ENCODE measurements around the gene HOXD3. TPM values are rescaled to one million over a fixed set of nuclear protein-coding genes. Genes with fewer than 3 reads are reported as not detected.
A peak's percentile ranks its signal among the peaks of the same experiment; 100 is the strongest.

The HOXD3 gene
- total RNA-seq, 1 donor from 2014 or later = not detected

GRCh38 chr2:176212276-176212675 is 55.2 kb downstream of the HOXD3 start:
- H3K27me3 Mint-ChIP-seq (ENCODE audit: low read depth) = peaks cover 7% of the 10 kb centered on the region

GRCh38 chr2:176213406-176213805 is 56.3 kb downstream of the HOXD3 start:
- no peak for TF ChIP-seq CTCF (IDR thresholded peaks at IDR 0.05)
- H3K27me3 Mint-ChIP-seq (ENCODE audit: low read depth) = peaks cover 7% of the 10 kb centered on the region
- no peak for DNase-seq (ENCODE audit: low spot score)

More at GRCh38 chr2:176212276-176212675, 55.2 kb downstream of the HOXD3 start:
- Mint-ChIP-seq H3K9me3 (ENCODE audit: low read depth) (no peaks in the 10 kb centered on the region), H3K27ac (ENCODE audit: unreplicated experiment) (no peak overlapping the region), H3K4me3 (ENCODE audit: unreplicated experiment) (no peak overlapping the region), H3K4me1 (ENCODE audit: low read depth) (no peaks in the 10 kb centered on the region), H3K36me3 (ENCODE audit: low read depth) (no peaks in the 10 kb centered on the region)
- no peak for DNase-seq (ENCODE audit: low spot score)
- TF ChIP-seq CTCF (IDR thresholded peaks at IDR 0.05) = no peak

More at GRCh38 chr2:176213406-176213805, 56.3 kb downstream of the HOXD3 start:
- Mint-ChIP-seq H3K4me1 (ENCODE audit: low read depth) (no peaks in the 10 kb centered on the region), H3K36me3 (ENCODE audit: low read depth) (no peaks in the 10 kb centered on the region), H3K4me3 (ENCODE audit: unreplicated experiment) (no peak overlapping the region), H3K9me3 (ENCODE audit: low read depth) (no peaks in the 10 kb centered on the region), H3K27ac (ENCODE audit: unreplicated experiment) (no peak overlapping the region)

Small RNA genes lying within 50 kb of the gene (microRNA-seq; reads per million reads assigned to microRNA genes)
- gene MIR10B (ENCODE audit: borderline number of aligned reads) = 6.6 reads per million, percentile 9 among the genes with 10 or more reads in this experiment

Other genes with a start within 250 kb of the HOXD3 start
- gene LNPK, start 155.0 kb upstream of the HOXD3 start, total RNA-seq = 51.0 to 59.5 TPM (median 53.3 TPM) in 3 replicates
- gene EVX2, start 73.3 kb upstream of the HOXD3 start, total RNA-seq = not detected in 3 replicates
- gene HOXD13, start 64.6 kb upstream of the HOXD3 start, total RNA-seq = not detected in 3 replicates
- not detected in 3 replicates for gene HOXD12, start 57.5 kb upstream of the HOXD3 start, total RNA-seq
- not detected in 3 replicates for gene HOXD11, start 50.0 kb upstream of the HOXD3 start, total RNA-seq
- gene HOXD10, start 40.5 kb upstream of the HOXD3 start, total RNA-seq = not detected in 3 replicates
- not detected in 3 replicates for gene HOXD9, start 34.6 kb upstream of the HOXD3 start, total RNA-seq
- gene HOXD8, start 27.6 kb upstream of the HOXD3 start, total RNA-seq = not detected in 3 replicates
- gene HOXD4, start 5.8 kb upstream of the HOXD3 start, total RNA-seq = not detected in 3 replicates
- not detected in 3 replicates for gene HOXD1, start 31.4 kb downstream of the HOXD3 start, total RNA-seq
- gene MTX2, start 112.1 kb downstream of the HOXD3 start, total RNA-seq = 19.4 to 21.3 TPM (median 19.5 TPM) in 3 replicates